GM21360 (cell line): ENCODE results near the gene TYR.
"Not testable (repeated sequence)": the region's sequence is repeated elsewhere in the genome, so short reads cannot be mapped to it uniquely, and the experiment has no call there.

Experiments used
- ATAC-seq: cut with Tn5 transposase; IDR thresholded peaks from one replicate; pipeline ENCODE4 v1.9.1; 2021; ENCODE audit warnings: mild to moderate bottlenecking, moderate library complexity; ENCODE audit not compliant: unreplicated experiment

Gene TYR

DNA sequence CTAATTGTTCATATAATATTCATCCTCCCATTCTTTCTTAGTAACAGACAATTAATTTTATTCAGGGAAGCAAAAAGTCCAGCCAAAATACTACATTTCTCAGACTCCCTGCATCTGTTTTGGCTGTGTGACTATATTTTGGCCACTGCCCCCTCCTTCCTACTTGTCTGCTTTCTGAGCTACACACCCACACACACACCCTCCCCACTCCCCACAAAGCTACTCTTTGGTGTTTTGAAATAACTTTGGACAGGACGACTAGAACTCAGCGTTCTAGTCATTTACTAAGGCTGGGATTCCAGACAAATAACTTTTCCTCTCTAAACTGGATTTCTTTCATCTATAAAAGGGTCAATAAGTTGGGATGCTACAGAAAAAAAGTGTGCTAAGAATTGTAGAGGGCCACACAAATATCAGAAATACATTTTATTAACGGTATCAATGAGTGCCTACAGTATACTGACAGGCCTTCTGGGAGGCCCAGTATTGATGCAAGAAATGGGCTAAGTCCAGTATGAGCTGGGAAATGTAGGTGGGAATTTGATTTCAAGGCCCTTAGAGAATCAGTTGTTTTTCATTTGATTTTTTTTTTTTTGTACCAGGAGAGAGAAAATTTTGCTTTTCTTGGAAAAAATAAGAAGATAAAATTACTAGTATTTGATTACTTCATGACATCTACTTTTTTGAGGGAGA lies 165.4 kb downstream of the TYR start:
- not testable (repeated sequence) for ATAC-seq
